SH-SY5Y (cell line): ENCODE measurements around the gene PARD3.

ENCODE experiments used
- GATA2 ChIP-seq: IDR thresholded peaks from 2 replicates; pipeline ENCODE4 v1.6.1; 2011; ENCODE audit warnings: mild to moderate bottlenecking, low read depth, low read length
- GATA3 ChIP-seq: IDR thresholded peaks from 2 replicates; pipeline ENCODE4 v1.6.1; 2011; ENCODE audit warnings: low read depth, mild to moderate bottlenecking, low read length, moderate library complexity

DNA sequence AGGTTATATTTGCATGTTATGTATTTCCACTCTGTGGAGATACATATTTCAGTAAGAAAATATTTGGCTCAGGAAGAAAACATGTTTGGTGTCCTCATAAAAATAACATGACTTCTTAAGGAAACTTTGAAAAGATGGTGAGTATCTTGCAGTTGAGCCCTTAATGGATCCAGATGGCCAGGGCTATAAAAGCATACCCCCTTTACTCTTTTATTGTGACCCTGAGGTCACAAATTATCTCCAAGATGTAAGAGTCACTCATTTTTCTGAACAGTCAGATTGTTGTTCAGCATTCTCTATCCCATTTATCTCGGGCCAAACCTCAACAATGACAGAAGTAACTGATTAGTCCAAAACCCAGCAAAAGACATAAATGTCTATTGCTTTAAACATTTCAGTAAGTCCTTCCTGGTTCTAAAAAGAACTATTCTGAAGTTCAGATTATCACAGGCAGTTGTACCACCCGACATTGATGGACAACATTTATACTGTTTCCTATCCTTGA lies 539.4 kb downstream of the PARD3 start:
- no peak for TF ChIP-seq GATA3
- TF ChIP-seq GATA2: no peak
